HG02840 (cell line): ENCODE results near the gene HDAC8.
"Not testable (repeated sequence)": the region's sequence is repeated elsewhere in the genome, so short reads cannot be mapped to it uniquely, and the experiment has no call there.

Source experiments
- ATAC-seq: cut with Tn5 transposase; IDR thresholded peaks from one replicate; pipeline ENCODE4 v1.9.1; 2021; ENCODE audit warnings: mild to moderate bottlenecking, moderate library complexity, moderate number of reproducible peaks; ENCODE audit not compliant: unreplicated experiment, low FRiP score

HDAC8 gene

GRCh38 chrX:72340626-72341025, 232.0 kb downstream of the HDAC8 start:
- ATAC-seq: no peak

DNA sequence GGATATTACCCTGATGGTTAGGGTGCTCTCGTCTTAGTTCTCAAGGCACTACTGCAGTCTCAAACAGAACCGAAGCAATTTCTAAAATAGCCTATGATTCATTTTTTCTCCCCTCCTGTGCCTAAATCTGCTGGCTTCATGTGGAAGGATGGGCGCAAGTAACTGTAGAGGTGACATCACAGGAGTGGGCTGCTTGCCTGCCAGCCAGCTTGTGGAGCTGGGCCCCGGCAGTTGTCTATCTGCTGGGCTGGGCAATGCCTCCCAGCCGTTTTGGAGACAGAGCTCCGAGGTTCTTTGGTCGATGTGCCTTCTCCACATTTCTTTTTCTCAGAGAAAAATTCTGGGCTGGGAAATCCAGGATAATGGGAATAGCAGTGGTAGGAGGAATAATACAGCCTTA, 232.6 kb downstream of the HDAC8 start:
- ATAC-seq: no peak

- no peak for ATAC-seq
Observed at GRCh38 chrX:72330131-72330530, 242.5 kb downstream of the HDAC8 start.

DNA sequence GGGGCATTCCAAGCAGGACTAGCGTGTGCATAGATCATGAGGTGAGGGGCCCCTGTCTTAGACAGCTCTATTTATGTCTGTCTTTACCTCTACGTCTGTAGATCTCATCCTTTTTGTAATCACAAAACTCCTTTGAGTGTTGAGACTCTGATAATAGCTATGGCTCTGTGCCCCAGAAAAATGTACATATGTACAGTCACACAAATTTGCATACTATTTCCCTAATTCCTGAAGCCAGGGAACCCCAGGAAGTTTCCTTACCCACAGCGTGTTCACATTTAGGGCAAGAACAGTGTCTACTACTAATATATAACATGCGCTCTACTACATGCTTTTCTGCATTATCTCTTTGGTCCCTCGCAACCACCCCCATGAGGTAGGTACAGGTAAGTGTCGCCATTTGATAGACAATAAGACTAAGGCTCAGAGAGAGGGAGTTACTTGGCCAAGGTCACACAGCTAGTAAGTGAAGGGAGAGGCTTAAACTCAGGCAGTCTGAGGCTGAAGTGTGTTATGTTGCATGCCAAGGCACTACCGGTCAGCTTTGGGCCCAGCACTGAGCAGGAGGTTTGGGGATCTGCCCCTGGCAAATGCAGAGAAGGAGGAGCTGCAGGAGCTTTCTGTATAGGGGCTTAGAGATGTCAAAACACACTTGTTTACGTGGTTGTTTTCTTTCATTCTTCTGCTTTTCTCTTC, 245.9 kb downstream of the HDAC8 start:
- ATAC-seq: no peak

GRCh38 chrX:72319651-72320050, 253.0 kb downstream of the HDAC8 start:
- not testable (repeated sequence) for ATAC-seq

GRCh38 chrX:72317139-72317538, 255.5 kb downstream of the HDAC8 start:
- no peak for ATAC-seq

GRCh38 chrX:72316408-72317110, 256.1 kb downstream of the HDAC8 start:
- no peak for ATAC-seq

DNA sequence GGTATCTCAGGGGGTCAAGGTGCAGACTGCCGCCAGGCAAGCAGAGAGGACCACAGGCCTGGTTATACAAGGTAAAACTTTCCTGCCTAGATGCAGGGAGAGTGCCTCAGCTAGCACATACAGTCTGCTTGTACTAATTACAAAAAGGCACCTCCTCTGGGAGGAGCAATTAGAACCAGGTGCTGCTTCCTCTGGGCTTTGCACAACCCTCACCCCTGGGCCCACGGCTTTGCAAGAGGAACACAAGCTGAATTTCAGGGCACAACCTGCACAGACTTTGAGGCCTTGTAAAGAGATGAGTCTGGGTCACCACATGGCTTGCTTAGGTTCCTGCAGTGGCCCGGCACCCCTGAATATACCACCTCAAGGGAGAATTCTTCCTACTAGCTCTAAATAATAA, 257.8 kb downstream of the HDAC8 start:
- no peak for ATAC-seq

DNA sequence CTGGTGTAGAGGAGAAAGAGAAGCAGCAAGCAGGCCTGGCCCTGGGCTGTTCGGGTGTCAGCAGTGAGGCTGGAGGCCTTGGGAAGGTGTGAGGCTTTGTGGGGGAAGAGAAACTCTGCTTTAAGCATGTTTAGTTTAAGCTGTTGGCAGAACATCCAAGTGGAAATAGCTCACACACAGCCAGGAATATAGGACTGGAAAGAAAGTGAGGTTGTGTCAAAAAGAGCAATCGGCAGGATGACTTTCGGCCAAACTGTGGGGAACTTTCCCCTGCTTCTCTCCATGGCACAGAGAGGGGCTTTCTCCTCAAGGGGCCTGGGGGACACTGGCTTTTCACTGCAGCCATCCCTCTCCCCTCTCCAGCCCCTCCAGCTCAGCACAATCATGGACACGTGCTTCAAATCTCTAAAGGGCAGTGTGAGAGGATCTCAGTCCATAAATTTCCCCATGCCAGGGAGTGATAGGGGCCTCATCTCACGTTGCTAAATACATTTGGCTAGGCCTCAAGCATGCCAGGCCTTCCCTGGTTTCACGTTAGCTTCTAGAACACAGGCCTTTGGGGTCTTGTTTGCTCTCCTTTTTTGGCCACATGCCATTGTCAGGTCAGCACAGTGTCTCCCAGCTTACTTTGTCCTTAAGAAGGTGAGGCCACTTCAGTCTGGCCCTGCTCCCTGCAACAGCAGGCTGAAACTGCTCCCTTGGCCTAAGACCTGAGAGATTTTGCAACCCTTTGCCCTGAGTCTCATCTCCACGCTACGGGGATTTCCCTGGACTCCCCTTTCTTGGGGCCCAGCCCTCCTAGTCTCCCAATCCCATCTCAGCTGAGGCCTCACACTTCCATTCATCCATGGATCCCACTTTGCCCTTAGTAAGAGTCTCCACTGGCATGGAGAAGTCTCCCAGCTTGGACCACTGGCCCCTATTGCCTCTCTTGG, 258.7 kb downstream of the HDAC8 start:
- ATAC-seq: no peak

DNA sequence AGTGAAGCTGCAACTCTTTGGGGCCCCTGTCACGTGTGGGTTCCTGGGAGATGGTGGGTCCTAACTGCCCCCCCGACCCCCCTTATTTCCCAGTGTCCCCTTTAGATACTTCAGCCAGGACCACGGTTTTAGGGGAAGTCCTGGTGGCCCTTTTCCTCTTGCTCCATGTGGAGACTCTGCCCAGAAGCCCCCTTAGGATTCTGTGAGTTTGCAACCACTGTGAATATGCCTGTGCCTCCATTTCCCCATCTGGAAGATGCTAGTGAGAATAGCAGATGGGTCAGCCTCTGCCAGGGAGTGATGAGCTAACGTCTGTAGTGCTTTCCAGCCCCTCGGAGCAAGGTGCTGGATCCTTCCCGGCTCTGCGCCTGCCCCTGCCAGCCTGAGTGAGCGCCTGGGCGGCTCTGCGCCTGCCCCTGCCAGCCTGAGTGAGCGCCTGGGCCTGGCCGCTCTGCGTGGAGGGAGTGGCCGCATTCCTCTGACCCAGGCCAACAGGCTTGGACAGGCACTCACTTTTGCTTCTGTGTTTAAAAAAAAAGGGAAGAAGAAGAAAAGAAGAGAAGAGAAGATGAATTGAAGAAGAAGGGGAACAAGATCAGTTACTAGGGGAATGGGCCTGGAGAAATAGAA, 260.2 kb downstream of the HDAC8 start:
- ATAC-seq: no peak

DNA sequence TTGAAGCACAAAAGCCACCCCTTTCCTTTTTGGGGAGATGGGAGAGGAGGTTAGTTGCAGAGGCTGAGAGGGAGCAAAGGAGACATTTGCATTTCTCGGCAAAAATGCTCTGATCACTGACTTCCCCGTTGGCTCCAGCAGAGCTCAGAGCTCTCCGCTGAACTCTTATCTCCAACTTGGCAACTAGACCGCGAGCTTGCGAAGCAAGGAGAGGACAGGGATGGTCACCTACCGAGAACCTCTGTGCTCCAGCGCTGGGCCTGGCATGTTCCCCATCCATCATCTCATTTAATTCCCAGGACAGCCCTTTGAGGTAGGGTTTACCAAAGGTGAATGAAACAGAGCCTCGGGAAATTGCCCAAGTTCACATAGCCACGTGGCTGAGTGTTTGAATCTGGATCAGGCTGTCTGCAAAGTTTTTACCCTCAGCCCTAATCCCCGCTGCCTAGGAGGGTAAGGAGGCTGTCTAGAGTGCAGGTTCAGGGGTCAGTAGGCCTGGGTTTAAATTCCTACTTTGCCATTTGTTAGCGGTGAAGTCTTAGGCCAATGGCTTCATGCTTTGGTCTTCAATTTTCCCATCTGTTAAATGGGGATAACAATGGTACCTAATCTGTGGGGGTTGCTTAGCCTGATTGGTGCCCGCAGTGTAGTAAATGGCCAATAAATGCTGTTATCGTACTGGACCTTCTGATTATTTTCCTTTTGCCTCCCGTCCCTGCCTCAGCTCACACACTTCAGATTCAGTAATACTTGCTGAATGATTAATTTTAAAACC, 263.2 kb downstream of the HDAC8 start:
- ATAC-seq: no peak

- ATAC-seq: no peak
Observed at GRCh38 chrX:72308566-72309296, 263.9 kb downstream of the HDAC8 start.

DNA sequence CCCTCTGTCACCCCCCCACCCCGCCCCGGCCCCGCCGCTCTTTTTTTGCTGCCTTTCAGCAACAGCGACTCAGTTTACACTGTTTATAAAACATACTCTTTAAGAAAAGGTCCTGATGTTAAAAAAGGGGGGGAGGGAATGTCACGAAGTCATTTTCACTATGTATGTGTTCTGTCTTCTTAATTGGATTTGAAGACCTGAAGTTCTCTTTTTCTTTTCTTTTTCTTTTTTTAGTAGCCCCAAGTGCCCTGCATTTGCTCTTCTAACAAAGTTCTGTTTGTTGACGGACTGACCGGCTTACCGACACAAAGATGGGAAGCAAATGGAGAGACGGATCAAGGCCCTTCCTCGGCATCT, 264.5 kb downstream of the HDAC8 start:
- no peak for ATAC-seq

DNA sequence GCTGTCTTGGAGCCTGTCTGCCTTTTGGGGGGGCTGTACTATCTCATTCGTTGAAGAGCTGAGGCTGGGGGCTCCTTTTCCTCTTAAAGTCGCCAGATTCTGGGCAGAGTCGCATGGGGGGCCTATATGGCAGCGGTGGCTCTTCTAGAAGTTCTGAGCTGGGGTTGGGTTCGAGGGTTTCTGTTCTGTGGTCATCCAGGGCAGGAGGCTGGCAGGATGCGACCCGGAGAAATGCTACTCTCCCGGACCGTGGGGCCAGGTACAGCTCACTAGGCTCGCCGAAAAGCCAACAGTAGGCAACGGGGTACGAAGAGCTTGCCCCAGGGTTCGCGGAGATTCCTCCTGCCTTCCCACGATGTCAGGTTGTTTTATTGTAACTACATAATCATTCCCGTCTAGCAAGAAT, 265.0 kb downstream of the HDAC8 start:
- ATAC-seq: no peak

- ATAC-seq: no peak
Observed at GRCh38 chrX:72306851-72307645, 265.6 kb downstream of the HDAC8 start.

GRCh38 chrX:72306085-72306801, 266.4 kb downstream of the HDAC8 start:
- no peak for ATAC-seq

DNA sequence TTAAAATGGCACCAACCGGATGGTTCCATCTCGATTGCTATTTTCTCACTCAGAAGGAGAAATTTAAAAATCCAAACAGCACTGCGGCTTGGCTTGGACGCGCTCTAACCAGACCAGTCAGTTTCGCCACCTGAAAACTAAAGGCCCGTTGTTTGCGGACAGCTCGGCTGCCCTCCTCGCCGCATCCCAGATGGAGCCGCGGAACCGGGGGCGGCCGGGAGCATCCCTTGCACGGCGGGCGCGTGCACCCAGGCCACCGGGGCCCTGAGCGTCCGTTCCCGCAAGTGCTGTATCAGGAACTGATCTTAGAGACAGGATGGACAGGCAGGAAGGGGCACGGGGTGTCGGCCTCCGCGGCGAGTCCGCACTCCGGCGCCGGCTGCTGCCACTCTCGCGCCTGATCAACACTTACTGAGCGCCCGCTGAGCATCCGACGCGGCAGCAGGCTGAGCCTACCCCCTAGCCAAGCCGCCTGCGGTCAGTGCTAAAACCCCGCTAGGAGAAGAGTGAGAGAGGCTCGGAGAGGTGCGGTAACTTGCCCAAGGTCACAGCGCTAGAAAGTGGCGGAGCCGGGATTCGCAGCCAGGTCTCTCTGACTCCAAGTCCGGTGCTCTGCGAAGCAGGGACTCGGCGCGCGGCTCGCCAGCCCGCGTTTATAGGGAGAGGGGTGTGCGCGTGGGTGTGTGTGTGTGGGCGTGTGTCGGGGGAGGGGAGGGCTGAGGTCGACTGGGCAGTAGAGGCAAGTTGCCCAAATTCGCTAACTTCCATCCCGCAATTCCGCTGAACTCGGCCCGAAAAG, 267.2 kb downstream of the HDAC8 start, which contains the start of gene CITED1:
Gene CITED1, minus strand, starts transcription at position 629 of the 799 bp plus-strand sequence. CDS start 3,045 bp downstream, outside the sequence.
- ATAC-seq: no peak
